Activated CD8-positive, alpha-beta T cell treated with anti-CD3 and anti-CD28 coated beads, Interleukin-2, amount 10 ng/mL, durations not matched to agents 7 days and 5 days (primary cell): ENCODE measurements around the gene ASTN1. TPM values are rescaled to one million over a fixed set of nuclear protein-coding genes. Genes with fewer than 3 reads are reported as not detected.

Experiments
- ATAC-seq: fragments of 150-1000 bp; cut with Tn5 transposase; one replicate; pipeline ENCODE4 v1.10.0; 2021; ENCODE audit warnings: moderate library complexity
- CTCF ChIA-PET: fragments of 350-600 bp; sonication (Branson Sonifier 250); formaldehyde crosslinking; loops from one replicate; lab custom pipeline; 2021; ENCODE audit warnings: antibody characterized with exemption; lab: Charles Lee
- POLR2A ChIA-PET: fragments of 350-600 bp; sonication (Branson Sonifier 250); formaldehyde crosslinking; loops from one replicate; lab custom pipeline; 2021; ENCODE audit warnings: antibody characterized with exemption; lab: Charles Lee
- DNase-seq: peaks from one replicate; pipeline ENCODE4 v3.0.0-alpha.2; 2020
- H3K27ac Mint-ChIP-seq: one replicate; pipeline ENCODE4 v1.8.0; 2021; ENCODE audit warnings: mild to moderate bottlenecking, mixed read lengths
- H3K27me3 Mint-ChIP-seq: one replicate; pipeline ENCODE4 v1.8.0; 2021; ENCODE audit warnings: low read depth, mixed read lengths
- H3K36me3 Mint-ChIP-seq: one replicate; pipeline ENCODE4 v1.8.0; 2021; ENCODE audit warnings: low read depth, mixed read lengths
- H3K4me1 Mint-ChIP-seq: one replicate; pipeline ENCODE4 v1.8.0; 2021; ENCODE audit warnings: low read depth, mixed read lengths
- H3K4me3 Mint-ChIP-seq: one replicate; pipeline ENCODE4 v1.8.0; 2021; ENCODE audit warnings: mild to moderate bottlenecking, mixed read lengths
- H3K9me3 Mint-ChIP-seq: one replicate; pipeline ENCODE4 v1.8.0; 2022; ENCODE audit warnings: mixed read lengths; ENCODE audit not compliant: insufficient read depth
- total RNA-seq, 2 experiments: library from RNA; stranded (reverse); gene quantifications; one replicate each; pipeline ENCODE4 v1.2.3, GENCODE V29; 2021

Gene ASTN1
- total RNA-seq, 2 experiments from 2014 or later, result not detected

DNA sequence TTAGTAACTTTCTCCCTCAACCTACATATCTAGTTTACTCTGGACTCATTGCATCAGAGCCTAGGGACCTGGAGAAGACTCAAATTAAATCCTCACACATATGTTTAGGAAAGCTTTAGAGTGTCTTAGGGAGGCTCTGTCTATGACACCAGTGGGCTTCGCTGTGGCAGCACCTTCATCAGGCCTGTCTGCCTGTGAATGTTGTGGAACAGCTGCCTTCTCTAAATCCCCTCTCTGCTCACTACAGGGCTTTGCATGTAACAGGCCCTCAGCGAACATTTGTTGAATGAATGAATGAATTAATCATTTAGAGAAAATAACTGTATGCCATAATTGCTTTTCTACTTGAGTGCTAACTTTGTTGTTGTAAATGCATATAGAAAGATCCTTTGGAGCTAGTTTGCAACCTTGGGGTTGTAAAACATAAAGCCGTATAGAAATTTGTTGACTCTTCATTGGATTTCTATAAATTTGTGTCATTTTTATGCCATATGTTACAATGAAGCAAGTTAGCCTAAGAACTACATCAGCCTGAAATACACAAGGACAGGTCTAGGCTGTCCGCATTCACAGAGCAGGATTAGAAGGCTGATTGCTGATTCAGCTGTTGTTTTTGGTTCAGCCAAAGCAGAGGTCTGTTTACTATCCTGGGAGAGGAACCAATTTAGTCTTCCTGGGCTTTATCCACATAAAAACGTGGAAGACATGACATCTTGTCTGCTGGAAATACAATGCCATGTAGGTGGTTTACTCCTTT, 238.0 kb downstream of the ASTN1 start:
- Mint-ChIP-seq H3K36me3 (no peaks in the 10 kb centered on the region), H3K4me3 (no peak overlapping the region), H3K27me3 (no peaks in the 10 kb centered on the region), H3K4me1 (no peaks in the 10 kb centered on the region), H3K27ac (no peak overlapping the region), H3K9me3 (no peaks in the 10 kb centered on the region)
- DNase-seq (no peak), ATAC-seq (no peak)
- CTCF ChIA-PET, result no interaction called here
- POLR2A ChIA-PET, result no interaction called here

DNA sequence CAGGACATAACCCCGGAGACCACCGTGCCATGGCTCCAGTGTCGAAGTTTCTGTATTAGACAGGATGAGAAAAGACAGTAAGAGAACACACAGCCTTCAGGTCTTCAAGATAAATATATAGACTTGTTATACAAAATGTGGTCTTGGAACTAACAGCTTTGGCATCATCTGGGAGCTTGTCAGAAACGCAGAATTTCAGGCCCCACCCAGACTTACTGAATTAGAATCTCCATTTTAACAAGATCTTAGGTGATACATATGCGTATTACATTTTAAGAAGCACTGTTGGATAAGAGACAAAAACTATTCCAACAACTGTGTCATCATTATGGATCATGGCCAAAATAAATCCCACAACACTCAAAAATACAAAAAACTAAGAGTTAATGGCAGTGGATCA, 239.3 kb downstream of the ASTN1 start:
- H3K4me1 Mint-ChIP-seq, result no peaks in the 10 kb centered on the region
- CTCF ChIA-PET, result no interaction called here
- H3K27ac Mint-ChIP-seq, result no peak overlapping the region
- H3K4me3 Mint-ChIP-seq, result no peak overlapping the region
- POLR2A ChIA-PET, result no interaction called here
- no peaks in the 10 kb centered on the region for H3K9me3 Mint-ChIP-seq
- H3K36me3 Mint-ChIP-seq, result no peaks in the 10 kb centered on the region
- no peaks in the 10 kb centered on the region for H3K27me3 Mint-ChIP-seq
- DNase-seq, result no peak
- no peak for ATAC-seq

GRCh38 chr1:176923283-176923682, 241.2 kb downstream of the ASTN1 start:
- DNase-seq (no peak), ATAC-seq (no peak)
- H3K9me3 Mint-ChIP-seq, result no peaks in the 10 kb centered on the region
- H3K4me1 Mint-ChIP-seq, result no peaks in the 10 kb centered on the region
- CTCF ChIA-PET, result no interaction called here
- no peak overlapping the region for H3K27ac Mint-ChIP-seq
- no peak overlapping the region for H3K4me3 Mint-ChIP-seq
- H3K27me3 Mint-ChIP-seq, result no peaks in the 10 kb centered on the region
- H3K36me3 Mint-ChIP-seq, result no peaks in the 10 kb centered on the region
- POLR2A ChIA-PET, result no interaction called here

DNA sequence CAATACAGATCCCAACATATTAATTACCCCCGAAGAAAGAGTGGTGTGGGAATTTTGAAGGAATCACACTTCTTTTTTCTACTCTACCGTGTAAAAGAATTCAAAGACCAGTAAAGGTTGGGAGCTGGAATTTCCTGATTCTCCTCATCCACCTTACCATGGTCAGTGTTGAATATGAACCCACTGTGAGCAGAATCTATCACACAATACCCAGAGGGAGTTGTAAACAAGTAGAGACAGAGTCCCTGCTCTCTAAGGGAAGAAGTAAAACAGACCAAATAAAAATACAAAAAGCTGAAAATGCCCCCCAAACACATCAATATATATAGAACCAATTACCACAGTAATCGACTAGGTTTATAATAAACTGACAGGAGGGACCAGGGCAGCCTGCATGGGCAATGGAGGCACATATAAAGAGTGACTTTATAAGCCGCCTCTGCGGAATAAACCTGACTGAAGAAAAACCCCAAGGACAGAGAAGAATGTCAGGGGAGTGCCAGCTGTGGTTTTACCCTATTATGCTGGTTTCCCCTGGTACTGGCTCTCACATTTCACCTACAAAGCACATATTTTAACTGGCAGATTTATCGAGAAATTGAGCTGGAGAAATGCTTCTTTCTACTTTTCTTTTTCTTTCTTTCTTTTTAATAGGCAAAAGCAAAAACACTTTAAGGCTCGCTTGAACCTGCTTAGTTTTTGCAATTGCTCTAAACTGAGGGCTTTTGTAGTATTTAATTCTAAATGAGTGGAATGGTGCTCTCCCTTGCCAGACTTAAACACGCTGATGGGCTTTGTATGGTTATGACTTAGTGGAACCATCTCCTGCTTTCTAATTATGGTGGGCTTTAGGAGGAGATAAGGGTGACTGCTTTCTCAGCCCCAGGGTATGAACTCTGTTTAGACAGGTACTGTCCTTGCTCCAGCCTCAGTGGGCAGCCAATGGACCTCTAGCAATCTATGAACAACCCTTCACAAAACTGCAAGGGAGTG, 244.8 kb downstream of the ASTN1 start:
- DNase-seq (no peak), ATAC-seq (no peak)
- Mint-ChIP-seq H3K4me1 (no peaks in the 10 kb centered on the region), H3K27me3 (no peaks in the 10 kb centered on the region), H3K27ac (no peak overlapping the region), H3K9me3 (no peaks in the 10 kb centered on the region), H3K4me3 (no peak overlapping the region), H3K36me3 (no peaks in the 10 kb centered on the region)
- ChIA-PET POLR2A (no interaction called here), CTCF (no interaction called here)

GRCh38 chr1:176905648-176906047, 258.9 kb downstream of the ASTN1 start:
- Mint-ChIP-seq H3K27ac (no peak overlapping the region), H3K4me3 (no peak overlapping the region), H3K4me1 (no peaks in the 10 kb centered on the region), H3K36me3 (no peaks in the 10 kb centered on the region), H3K27me3 (no peaks in the 10 kb centered on the region), H3K9me3 (no peaks in the 10 kb centered on the region)
- ChIA-PET POLR2A (no interaction called here), CTCF (no interaction called here)
- DNase-seq, result no peak
- ATAC-seq, result no peak

GRCh38 chr1:176904057-176904751, 260.3 kb downstream of the ASTN1 start:
- H3K36me3 Mint-ChIP-seq, result no peaks in the 10 kb centered on the region
- H3K9me3 Mint-ChIP-seq, result no peaks in the 10 kb centered on the region
- POLR2A ChIA-PET, result no interaction called here
- H3K4me1 Mint-ChIP-seq, result no peaks in the 10 kb centered on the region
- H3K27me3 Mint-ChIP-seq, result no peaks in the 10 kb centered on the region
- no peak overlapping the region for H3K4me3 Mint-ChIP-seq
- DNase-seq (no peak), ATAC-seq (no peak)
- CTCF ChIA-PET, result no interaction called here
- no peak overlapping the region for H3K27ac Mint-ChIP-seq

DNA sequence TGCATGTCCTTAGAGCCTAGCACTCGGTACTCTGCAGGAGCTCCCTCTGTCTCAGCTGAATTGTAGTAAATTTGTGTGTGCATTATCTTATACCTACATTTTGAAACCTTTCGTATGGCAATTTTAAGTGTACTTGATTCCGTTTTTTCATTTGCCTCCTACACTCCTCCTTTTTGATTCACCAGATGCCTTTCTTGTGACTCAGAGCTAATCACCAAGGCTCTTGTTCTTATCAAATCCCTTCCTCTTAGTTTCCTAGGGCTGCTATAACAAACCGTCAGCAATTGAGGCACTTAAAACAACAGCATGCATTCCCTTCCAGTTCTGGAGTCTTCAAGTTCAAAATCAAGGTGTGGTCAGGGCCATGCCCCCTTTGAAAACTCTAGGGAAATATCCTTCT, 261.0 kb downstream of the ASTN1 start:
- Mint-ChIP-seq H3K36me3 (no peaks in the 10 kb centered on the region), H3K4me3 (no peak overlapping the region), H3K4me1 (no peaks in the 10 kb centered on the region), H3K27ac (no peak overlapping the region), H3K27me3 (no peaks in the 10 kb centered on the region), H3K9me3 (no peaks in the 10 kb centered on the region)
- ChIA-PET CTCF (no interaction called here), POLR2A (no interaction called here)
- DNase-seq (no peak), ATAC-seq (no peak)

DNA sequence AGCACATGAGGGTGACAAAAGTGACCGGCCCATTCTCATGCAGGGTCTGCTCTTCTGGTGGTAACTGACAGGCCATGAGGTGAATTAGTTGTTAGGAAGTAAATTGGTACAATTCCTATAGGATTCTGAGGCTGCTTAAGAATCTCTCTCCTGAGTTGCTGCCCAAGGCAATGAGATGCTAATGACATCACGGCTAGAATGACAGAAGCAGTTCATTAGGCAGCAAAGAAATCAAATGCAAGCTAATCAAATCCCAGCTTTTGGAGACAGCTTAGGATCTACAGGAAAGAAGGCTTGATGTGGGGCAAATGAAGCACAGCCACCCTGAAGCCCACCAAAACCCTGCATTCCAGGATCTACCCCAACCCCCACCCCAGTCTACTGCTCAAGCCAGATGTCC, 265.2 kb downstream of the ASTN1 start:
- ChIA-PET CTCF (no interaction called here), POLR2A (no interaction called here)
- Mint-ChIP-seq H3K27me3 (no peaks in the 10 kb centered on the region), H3K4me1 (peaks cover 4% of the 10 kb centered on the region), H3K9me3 (no peaks in the 10 kb centered on the region), H3K27ac (no peak overlapping the region), H3K4me3 (no peak overlapping the region), H3K36me3 (no peaks in the 10 kb centered on the region)
- no peak for ATAC-seq
- no peak for DNase-seq

DNA sequence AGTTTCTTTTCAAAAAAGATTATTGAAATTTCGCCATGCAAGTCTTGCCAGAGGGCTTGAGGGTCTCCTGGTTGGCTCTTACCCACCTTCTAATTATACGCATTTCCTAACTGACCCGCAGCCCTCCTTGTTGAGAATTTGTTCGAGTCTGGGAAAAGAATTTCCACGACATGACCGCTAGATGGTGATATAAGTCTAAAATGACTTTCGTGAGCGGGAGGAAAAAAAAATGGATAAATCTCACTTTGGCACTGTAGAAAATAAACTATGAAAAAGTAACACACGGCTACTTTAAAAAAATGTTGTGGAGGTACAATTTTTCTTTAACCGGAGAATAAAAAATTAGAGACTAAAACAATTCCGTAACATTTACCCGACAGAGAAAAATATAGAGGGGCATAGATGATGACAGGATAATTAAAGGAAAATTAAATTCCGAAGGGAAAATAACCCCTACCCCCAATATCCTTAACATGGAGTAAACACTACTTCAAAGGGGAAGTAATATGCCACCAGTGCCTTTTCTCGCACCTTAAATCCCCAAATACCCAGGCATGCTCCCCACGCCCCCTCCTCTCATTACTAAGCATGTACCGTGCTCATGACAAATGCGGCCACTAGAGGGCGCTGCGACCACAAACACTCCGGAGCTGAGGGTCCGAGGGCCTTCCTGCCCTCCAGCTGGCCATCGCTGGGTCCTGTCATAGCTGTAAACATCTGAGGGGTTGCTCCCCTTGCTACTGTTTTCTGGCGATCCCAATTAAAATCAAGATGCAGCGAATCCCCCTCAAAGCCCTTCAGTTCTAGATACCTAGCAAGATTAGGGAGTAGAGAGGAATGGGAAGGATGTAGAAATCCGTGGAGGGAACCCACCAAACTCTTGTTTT, 266.9 kb downstream of the ASTN1 start:
- Mint-ChIP-seq H3K27ac (no peak overlapping the region), H3K36me3 (no peaks in the 10 kb centered on the region), H3K27me3 (no peaks in the 10 kb centered on the region), H3K4me1 (peaks cover 4% of the 10 kb centered on the region), H3K9me3 (no peaks in the 10 kb centered on the region), H3K4me3 (no peak overlapping the region)
- POLR2A ChIA-PET, result no interaction called here
- ATAC-seq (no peak), DNase-seq (peak; percentile 53)
- CTCF ChIA-PET, result interaction anchor here (1.1 kb wide), 1 partner anchor 284 kb away, joined by 10 read pairs; no protein-coding TSS in a partner anchor

DNA sequence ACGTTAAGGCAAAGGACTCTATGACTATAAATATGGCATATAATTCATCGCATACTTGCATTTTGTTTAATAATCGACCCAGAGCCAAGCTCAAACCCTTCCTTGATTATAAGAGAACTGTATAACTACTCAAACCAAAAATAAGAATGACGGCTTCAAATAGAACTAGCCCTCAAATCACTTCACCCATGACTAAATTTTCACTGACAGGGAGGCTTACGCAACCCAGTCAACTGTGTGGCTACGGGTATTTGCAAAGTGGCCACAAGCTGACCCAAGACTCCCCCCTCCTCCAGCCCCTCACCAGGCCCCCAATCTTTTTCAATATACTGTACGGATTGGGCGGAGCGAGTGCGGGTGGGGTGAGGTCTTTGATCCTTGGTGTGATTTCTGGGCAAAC, 268.3 kb downstream of the ASTN1 start:
- CTCF ChIA-PET, result interaction anchor here (0.8 kb wide), 1 partner anchor 52 kb away, joined by 3 read pairs; no protein-coding TSS in a partner anchor
- POLR2A ChIA-PET, result no interaction called here
- Mint-ChIP-seq H3K27me3 (no peaks in the 10 kb centered on the region), H3K27ac (no peak overlapping the region), H3K4me3 (no peak overlapping the region), H3K36me3 (no peaks in the 10 kb centered on the region), H3K9me3 (no peaks in the 10 kb centered on the region), H3K4me1 (peaks cover 4% of the 10 kb centered on the region)
- DNase-seq (no peak), ATAC-seq (no peak)

DNA sequence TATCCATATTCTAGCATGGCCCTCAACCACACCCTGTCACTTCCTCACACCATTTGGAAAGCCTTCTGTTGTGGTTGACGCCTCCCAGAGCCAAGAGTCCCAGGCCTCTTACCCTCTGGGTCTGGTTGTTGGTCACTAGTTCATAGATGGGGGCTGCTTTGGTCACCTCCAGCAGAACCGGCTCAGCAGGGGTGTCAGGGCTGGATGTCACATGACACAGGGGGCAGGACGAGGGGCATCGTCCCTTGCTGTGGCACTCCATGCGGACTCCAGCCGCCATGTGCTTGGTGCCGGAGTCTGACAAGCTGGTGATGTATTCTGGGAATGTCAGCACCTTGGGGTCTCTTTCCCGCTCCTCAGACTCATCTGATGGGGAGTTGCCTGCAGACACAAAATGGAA, 270.1 kb downstream of the ASTN1 start:
- H3K4me1 Mint-ChIP-seq, result peaks cover 4% of the 10 kb centered on the region
- no peaks in the 10 kb centered on the region for H3K36me3 Mint-ChIP-seq
- ChIA-PET POLR2A (no interaction called here), CTCF (no interaction called here)
- no peaks in the 10 kb centered on the region for H3K27me3 Mint-ChIP-seq
- H3K9me3 Mint-ChIP-seq, result no peaks in the 10 kb centered on the region
- DNase-seq (no peak), ATAC-seq (no peak)
- no peak overlapping the region for H3K27ac Mint-ChIP-seq
- H3K4me3 Mint-ChIP-seq, result no peak overlapping the region
